ENCODE data around the gene NTHL1. TPM values are rescaled to one million over a fixed set of nuclear protein-coding genes. Genes with fewer than 3 reads are reported as not detected.
A peak's percentile ranks its signal among the peaks of the same experiment; 100 is the strongest.

The NTHL1 gene
- polyA plus RNA-seq, 3 donors = 9.2 to 22.4 (median 9.6) TPM

GRCh38 chr16:2008631-2009163 is 38.9 kb downstream of the NTHL1 start:
- Histone ChIP-seq H3K79me2 (ENCODE audit: insufficient read depth, low read length) (peaks cover 55% of the 10 kb centered on the region), H4K20me1 (ENCODE audit: insufficient read depth, low read length) (peaks cover 50% of the 10 kb centered on the region), H2AFZ (ENCODE audit: insufficient read depth, low read depth, low read length, poor library complexity, severe bottlenecking) (peak overlapping the region; percentile 61), H3K27me3 (ENCODE audit: control insufficient read depth in 2 of 2, insufficient read depth in 2 of 2, low read length in 2 of 2) (no peaks in the 10 kb centered on the region), H3K9me3 (replicated peaks in 1 of 2; ENCODE audit: control insufficient read depth in 1 of 2, insufficient read depth in 1 of 2, low read length in 2 of 2) (no peaks in the 10 kb centered on the region), H3K36me3 (replicated peaks in 1 of 2; ENCODE audit: control insufficient read depth in 1 of 2, insufficient read depth in 2 of 2, low read length in 2 of 2) (peaks cover 0 to 2% of the 10 kb centered on the region in 2 donors), H3K4me2 (replicated peaks; ENCODE audit: extremely low read depth, low read length, poor library complexity, severe bottlenecking) (peak overlapping the region; percentile 94), H3K9ac (ENCODE audit: insufficient read depth, low read length, poor library complexity, severe bottlenecking) (peak overlapping the region; percentile 91), H3K4me1 (ENCODE audit: control insufficient read depth in 1 of 2, insufficient read depth in 2 of 2, low read length in 2 of 2) (peaks cover 40 to 67% of the 10 kb centered on the region in 2 donors), H3K27ac (ENCODE audit: low read depth in 1 of 2, low read length in 2 of 2) (peak overlapping the region; percentile 14 to 85), H3K4me3 (replicated peaks in 1 of 3; ENCODE audit: low read depth in 2 of 3, low read length in 3 of 3) (peak overlapping the region; percentile 59 to 85 (median 59))
- no peak for TF ChIP-seq CTCF (IDR thresholded peaks at IDR 0.05)
- Mint-ChIP-seq H3K4me3 (peak overlapping the region; percentile 81 to 89), H3K27ac (peak overlapping the region; percentile 72 to 91 (median 85)), H3K4me1 (peaks cover 50% of the 10 kb centered on the region), H3K9me3 (peaks cover 0 to 2% (median 0%) of the 10 kb centered on the region in 7 donors), H3K27me3 (ENCODE audit: low read depth in 3 of 3) (peaks cover 0 to 1% (median 0%) of the 10 kb centered on the region in 3 donors), H3K36me3 (peaks cover 4 to 8% of the 10 kb centered on the region in 2 donors)
- peak in 1 of 3 donors; percentile 48 for DNase-seq
- intact Hi-C loops (cut with micrococcal nuclease) = loop anchor here (5.0 to 10.0 kb wide), 4 partner anchors 39 to 246 kb away; partner anchors contain the start of genes ECI1 (in 1 of the 2), NTHL1 (in 1 of the 2) and TSC2 (in 1 of the 2)
- WGBS (ENCODE audit: insufficient coverage) = 0% methylated on average over 13 of the region's 23 CpGs

GRCh38 chr16:2008009-2008526 is 39.6 kb downstream of the NTHL1 start:
- peaks cover 50% of the 10 kb centered on the region for H3K4me1 Mint-ChIP-seq
- H3K9ac ChIP-seq (ENCODE audit: insufficient read depth, low read length, poor library complexity, severe bottlenecking) = no peak overlapping the region
- peak overlapping the region in 1 of 2 donors; percentile 85 for H3K27ac ChIP-seq (ENCODE audit: low read depth in 1 of 2, low read length in 2 of 2)
- peak overlapping the region; percentile 81 to 89 for H3K4me3 Mint-ChIP-seq
- peak in 1 of 3 donors; percentile 47 for DNase-seq
- peaks cover 57% of the 10 kb centered on the region for H4K20me1 ChIP-seq (ENCODE audit: insufficient read depth, low read length)
- H3K27ac Mint-ChIP-seq = peak overlapping the region; percentile 72 to 91 (median 85)
- H3K27me3 Mint-ChIP-seq (ENCODE audit: low read depth in 3 of 3) = peaks cover 0 to 1% (median 0%) of the 10 kb centered on the region in 3 donors
- H3K4me3 ChIP-seq (replicated peaks in 1 of 3; ENCODE audit: low read depth in 2 of 3, low read length in 3 of 3) = peak overlapping the region in 2 of 3 experiments; percentile 59 to 85
- H3K27me3 ChIP-seq (ENCODE audit: control insufficient read depth in 2 of 2, insufficient read depth in 2 of 2, low read length in 2 of 2) = no peaks in the 10 kb centered on the region
- no peaks in the 10 kb centered on the region for H3K9me3 ChIP-seq (replicated peaks in 1 of 2; ENCODE audit: control insufficient read depth in 1 of 2, insufficient read depth in 1 of 2, low read length in 2 of 2)
- H2AFZ ChIP-seq (ENCODE audit: insufficient read depth, low read depth, low read length, poor library complexity, severe bottlenecking) = no peak overlapping the region
- peak overlapping the region; percentile 94 for H3K4me2 ChIP-seq (replicated peaks; ENCODE audit: extremely low read depth, low read length, poor library complexity, severe bottlenecking)
- intact Hi-C loops (cut with micrococcal nuclease) = loop anchor here (5.0 to 10.0 kb wide), 4 partner anchors 39 to 247 kb away; partner anchors contain the start of genes ECI1 (in 1 of the 2), NTHL1 (in 1 of the 2) and TSC2 (in 1 of the 2)
- H3K36me3 Mint-ChIP-seq = peaks cover 4 to 11% of the 10 kb centered on the region in 2 donors
- H3K4me1 ChIP-seq (ENCODE audit: control insufficient read depth in 1 of 2, insufficient read depth in 2 of 2, low read length in 2 of 2) = peaks cover 40 to 67% of the 10 kb centered on the region in 2 donors
- WGBS (ENCODE audit: insufficient coverage) = 0% methylated on average over 15 of the region's 15 CpGs
- H3K9me3 Mint-ChIP-seq = peaks cover 0 to 2% (median 0%) of the 10 kb centered on the region in 7 donors
- peaks cover 60% of the 10 kb centered on the region for H3K79me2 ChIP-seq (ENCODE audit: insufficient read depth, low read length)
- TF ChIP-seq CTCF (IDR thresholded peaks at IDR 0.05) = no peak
- peaks cover 5% of the 10 kb centered on the region in 2 donors for H3K36me3 ChIP-seq (replicated peaks in 1 of 2; ENCODE audit: control insufficient read depth in 1 of 2, insufficient read depth in 2 of 2, low read length in 2 of 2)
